RPMI8226 (cell line): ENCODE data around the gene PDHX.
"Not testable (repeated sequence)": the region's sequence is repeated elsewhere in the genome, so short reads cannot be mapped to it uniquely, and the experiment has no call there.

Source experiments
- DNase-seq: peaks from one replicate; pipeline ENCODE4 v3.0.0-alpha.2; 2015

The PDHX gene

DNA sequence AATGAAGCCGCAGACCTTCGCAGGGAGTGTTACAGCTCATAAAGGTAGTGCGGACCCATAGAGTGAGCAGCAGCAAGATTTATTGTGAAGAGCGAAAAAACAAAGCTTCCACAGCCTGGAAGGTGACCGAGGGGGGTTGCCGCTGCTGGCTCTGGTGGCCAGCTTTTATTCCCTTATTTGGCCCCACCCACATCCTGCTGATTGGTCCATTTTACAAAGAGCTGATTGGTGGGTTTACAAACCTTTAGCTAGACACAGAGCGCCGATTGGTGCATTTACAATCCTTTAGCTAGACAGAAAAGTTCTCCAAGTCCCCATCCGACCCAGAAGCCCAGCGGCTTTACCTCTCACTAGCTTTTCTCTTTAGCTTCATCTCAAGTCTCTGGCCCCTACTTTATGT, 2.9 kb upstream of the PDHX start:
- DNase-seq, result not testable (repeated sequence)

DNA sequence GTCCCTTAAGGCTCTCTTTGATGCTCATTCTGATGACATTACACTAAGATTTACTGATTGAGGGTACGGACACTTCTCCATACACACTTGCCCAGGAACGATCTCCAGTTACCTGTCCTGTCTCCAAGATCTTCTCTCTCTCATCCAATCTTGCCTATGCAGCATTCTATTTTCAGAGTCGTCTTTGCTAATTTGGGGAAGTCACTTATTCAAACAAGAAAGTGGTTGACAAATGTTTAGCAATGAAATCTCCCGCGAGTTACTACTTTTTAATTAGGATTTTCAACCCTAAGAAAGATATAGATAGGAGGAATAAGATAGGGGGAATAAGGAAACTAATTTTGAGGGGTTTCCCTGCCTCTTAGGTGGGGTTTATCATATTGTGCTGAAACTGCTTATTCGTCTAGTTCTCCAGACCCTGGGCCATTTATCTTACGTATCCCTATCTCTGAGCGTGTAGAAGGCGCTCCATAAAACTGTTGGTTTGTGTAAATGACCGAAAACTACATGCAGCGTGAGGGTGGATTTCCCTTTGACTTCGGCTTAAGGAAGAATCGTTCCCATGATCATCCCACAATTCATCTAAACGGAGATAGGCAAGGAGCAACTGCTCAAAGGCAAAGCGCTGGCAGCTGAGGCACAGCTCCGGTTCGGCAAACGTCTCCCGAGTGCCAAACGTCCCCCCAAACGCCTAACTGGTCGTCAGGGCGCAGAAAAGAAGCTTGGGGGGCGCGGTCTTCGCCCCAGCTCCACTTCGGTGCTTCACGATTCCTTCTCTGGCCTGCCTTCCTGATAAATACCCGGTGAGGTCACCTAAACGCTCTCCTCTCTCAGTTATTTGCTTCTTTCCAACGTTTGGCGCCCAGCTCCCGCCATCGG, 1.0 kb upstream of the PDHX start:
- peak; percentile 7 for DNase-seq

- no peak for DNase-seq
Observed at GRCh38 chr11:34916843-34917770, 689 bp downstream of the PDHX start.

DNA sequence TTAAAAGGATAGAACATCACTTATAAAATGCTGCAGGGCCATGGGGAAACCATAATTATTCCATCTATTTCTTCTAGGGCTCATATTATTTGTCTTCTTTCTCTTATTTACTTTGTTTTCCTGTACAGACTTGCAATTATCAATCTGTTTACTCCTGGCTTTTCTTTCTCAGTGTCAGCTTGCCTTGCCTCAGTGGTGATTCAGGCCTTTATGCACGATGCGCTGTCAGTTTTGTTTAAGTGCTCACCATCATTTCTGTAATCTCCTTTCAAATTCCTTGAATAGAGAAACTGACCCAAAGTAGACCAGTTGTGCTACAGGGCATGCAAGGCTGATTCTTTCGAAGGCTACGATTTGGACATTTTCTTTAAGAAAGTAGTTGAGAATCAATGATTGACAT, 4.7 kb downstream of the PDHX start:
- no peak for DNase-seq

DNA sequence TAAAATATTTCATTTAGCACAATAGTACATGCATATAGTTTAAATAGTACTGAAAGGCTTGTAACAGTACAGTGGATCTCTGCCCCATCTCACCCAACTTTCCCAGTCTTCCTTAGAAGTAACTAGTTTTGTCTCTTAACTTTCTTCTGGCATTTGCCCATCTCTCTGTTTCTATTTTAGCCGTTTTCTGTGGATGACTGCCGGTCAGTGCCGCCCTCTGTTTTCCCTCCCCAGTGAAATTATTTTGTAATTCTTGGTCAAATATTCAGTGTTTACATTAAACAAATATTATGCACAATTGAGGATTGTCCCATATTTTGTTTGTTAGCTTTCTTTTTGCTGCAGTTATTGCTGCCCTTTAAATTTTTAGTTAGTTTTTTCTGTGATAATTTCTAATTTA, 8.3 kb downstream of the PDHX start:
- no peak for DNase-seq

DNA sequence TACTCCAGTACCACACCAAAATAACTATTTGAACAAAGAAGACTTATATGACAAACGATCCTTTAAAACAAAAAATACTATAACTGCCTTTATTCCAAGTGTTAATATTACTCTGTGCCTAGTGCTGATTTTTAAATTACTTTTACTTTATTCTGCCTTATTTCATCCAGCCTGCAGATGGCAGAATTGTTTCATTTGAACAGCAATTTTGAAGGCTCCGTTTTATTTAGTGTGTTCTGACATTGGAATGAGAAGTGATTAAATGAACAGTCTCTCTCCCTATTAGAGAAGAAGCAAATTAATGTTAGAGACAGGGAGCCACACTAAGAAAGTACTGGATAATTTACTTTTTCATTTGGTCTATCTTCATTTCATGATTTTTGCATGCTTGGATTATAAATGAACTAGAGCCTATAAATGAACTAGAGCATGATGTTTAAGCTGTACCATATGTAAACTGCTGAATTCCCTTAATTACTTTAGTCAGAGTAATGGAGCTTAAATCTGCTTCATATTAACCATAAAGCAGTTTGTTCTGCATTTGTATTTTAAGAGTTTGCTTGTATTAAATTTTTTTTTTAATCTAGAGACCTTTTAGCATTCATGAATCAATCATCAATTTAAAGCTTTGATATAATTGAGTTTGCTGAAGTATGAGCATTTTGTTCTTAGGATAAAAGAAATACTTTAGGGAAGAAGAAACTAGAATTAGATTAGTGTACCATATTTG, 9.8 kb downstream of the PDHX start:
- peak; percentile 5 for DNase-seq

DNA sequence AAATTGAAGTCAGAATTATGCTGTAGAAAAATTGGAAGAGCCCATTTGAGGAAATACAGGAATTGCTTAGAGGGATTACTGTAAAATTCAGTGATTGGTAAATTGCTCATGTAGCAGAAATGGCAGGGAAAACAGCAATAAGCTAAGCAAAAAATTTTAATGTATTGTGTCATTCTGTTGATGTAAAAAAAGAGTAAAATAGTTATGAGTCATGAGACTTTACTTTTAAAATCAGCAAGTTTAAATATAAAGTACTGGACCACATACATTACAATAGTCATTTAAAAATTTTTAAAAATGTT, 10.4 kb downstream of the PDHX start:
- DNase-seq, result no peak

GRCh38 chr11:34928268-34928959, 12.0 kb downstream of the PDHX start:
- DNase-seq, result no peak

- DNase-seq, result no peak
Observed at GRCh38 chr11:34928960-34929680, 12.7 kb downstream of the PDHX start.

DNA sequence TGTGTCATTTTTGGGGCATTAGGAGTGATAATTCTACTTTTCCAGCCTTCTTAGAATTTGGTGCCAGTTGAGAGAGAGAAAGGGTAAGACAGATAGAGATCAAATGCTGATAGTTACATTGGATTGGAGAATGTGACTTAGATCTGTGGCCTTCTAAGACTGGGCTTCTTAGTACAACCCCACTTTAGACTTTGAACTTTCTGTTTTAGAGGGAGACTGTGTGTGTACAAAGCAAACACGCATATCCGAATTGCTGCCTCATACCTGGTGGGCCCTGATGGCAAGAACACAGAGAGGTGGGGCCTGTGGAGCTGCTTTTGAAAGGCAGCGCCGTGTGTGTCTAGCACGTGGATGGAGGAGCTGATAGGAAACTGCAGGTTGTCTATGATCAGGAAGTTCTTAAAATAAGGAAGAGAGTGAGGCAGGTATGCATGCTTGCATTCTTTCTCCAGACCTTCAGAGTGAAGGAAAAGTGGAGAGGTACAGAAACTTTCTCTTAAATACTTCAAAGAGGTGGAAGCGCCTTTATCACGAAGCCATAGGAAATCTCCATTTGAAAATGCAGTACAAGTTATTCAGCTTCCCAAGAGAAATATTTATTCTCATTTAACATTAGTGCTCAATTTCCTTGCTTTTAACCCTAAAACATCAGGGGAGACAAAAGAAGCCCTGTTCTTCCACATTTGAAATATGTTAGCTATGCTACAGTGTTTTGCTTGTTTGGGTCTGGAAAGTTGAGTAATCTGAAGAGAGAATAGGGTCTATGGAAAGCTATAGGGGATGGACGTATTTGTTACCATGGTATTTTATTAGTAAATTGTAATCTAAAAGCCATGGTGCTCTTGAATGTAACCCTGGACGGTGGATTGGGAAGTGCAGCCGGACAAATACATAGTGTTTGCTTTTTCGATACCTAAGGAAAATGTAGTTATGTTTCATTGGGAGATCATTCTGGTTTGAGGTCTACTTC, 13.7 kb downstream of the PDHX start:
- no peak for DNase-seq

GRCh38 chr11:34936945-34937629, 20.7 kb downstream of the PDHX start:
- no peak for DNase-seq

- no peak for DNase-seq
Observed at GRCh38 chr11:34938611-34939010, 22.2 kb downstream of the PDHX start.

GRCh38 chr11:34940026-34940677, 23.7 kb downstream of the PDHX start:
- no peak for DNase-seq

DNA sequence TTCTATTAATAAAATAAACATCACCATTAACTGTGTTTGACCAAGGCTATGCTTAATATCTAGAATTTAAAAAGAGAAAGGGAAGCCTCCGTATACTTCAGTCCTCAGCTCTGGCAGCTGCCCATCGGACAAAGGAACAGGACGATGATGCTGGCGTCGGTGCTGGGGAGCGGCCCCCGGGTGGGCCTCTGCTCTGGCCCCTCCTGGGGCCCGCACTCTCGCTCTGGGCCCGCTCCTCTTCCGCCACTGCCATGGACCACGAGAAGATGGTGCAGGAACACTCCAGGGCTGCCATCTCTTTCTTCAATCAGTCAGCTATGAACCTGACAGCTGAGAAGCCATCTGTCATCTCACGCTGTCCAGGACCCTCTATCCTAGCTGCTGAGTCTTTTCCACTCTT, 25.3 kb downstream of the PDHX start:
- DNase-seq, result no peak

GRCh38 chr11:34944692-34945091, 28.3 kb downstream of the PDHX start:
- no peak for DNase-seq

DNA sequence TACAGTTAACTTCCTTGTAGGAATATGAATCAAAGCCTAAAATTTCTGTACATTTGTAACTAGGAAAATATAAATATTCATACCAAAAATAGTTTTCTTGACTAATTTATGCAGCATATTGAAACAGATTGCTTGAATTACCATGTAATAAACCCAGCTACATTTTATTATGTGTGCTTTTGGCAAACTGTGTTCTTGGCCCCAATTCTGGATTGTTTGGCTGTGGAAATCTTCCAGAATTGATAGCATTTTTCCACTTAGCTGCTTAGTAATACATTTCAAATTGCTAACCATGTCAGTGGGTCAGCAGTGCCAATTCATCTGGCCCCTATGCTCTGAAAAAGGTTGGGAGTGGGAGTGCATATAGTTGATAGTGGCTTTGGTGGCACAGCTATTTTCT, 32.3 kb downstream of the PDHX start:
- DNase-seq, result no peak

- no peak for DNase-seq
Observed at GRCh38 chr11:34953955-34954354, 37.5 kb downstream of the PDHX start.

GRCh38 chr11:34957206-34957605, 40.8 kb downstream of the PDHX start:
- no peak for DNase-seq

DNA sequence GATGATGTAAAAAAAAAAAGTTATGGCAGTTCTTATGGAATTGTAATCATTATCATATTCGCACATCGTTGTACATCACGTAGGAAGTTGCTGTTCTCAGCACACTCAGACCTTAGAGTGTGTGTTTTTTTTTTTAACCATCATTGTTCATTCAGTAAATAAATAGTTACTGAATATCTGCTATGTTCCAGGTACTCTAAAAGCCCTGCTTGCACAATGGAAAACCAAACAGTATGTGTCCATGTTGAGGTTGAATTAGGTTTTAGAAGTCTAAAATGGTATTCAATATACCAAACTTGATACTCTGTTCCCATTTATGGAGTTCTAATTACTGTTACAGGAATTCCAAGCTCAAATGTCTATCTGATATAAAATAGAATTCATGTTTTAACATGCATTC, 41.2 kb downstream of the PDHX start:
- DNase-seq, result no peak

DNA sequence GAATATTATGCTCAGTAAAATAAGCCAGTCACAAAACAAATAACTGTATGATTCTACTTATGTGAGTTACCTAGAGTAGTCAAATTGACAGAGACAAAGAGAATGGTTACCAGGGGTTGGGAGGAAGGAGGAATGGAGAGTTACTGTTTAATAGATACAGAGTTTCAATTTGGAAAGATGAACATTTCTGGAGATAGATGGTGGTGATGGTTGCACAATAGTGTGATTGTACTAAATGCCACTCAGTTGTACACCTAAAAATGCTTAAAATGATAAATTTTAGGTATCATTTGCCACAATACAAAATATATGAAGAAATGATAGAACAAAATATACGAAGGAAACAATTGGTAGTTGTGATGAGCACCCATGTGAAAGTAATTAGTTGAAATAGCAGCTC, 43.4 kb downstream of the PDHX start:
- no peak for DNase-seq
